HG03442 (cell line): ENCODE measurements around the gene CAPN15.
"Not testable (repeated sequence)": the region's sequence is repeated elsewhere in the genome, so short reads cannot be mapped to it uniquely, and the experiment has no call there.

ENCODE experiments used
- ATAC-seq: cut with Tn5 transposase; IDR thresholded peaks from one replicate; pipeline ENCODE4 v1.9.1; 2021; ENCODE audit warnings: mild to moderate bottlenecking, moderate library complexity; ENCODE audit not compliant: unreplicated experiment

Gene CAPN15

DNA sequence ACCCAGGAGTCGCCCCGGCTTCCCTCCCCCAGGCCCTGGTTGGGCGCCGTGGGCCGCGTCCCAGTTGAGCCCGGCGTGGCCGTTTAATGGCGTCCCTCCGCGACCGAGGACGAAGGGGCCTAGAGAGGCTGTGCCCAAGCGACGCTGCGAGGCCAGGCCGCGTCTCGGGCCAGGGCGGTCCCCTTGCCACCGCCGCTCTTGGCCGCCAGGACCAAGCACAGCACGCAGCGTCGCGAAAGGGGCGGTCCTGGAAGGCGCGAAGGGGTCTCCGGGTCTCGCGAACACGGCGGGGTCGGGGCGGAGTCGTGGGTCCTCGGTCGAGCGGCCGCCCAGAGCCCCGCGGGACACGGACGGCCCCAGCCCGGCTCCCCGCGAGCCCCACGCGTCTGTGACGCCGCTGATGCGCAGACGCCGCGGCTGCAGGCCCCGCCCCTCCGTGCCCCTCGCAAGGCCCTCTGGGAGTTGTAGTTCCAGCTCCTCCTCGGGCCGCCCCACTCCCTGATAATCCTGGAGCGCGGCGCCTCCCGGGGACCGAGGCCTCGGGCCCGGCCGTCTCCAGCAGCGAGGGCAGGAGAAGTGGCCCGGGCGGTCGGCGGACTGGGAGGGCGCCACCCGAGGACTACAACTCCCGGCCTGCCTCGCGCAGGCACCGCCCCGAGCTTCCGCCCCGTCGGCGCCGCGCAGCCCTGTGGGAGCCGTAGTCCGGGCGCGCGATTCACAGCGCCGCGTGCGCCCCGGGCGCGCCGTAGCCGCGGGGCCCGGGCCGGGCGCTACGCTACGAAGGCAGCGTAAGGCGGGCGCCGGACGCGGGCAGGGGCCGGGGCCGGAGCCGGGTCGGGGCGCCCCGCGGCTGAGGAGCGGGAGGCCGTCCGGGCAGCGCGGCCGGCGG, at the start of gene CAPN15:
Gene CAPN15 (plus strand): TSS at position 698 of the 889 bp plus-strand sequence. CDS start 19,127 bp downstream, outside the sequence.
- ATAC-seq: peak; percentile 61

DNA sequence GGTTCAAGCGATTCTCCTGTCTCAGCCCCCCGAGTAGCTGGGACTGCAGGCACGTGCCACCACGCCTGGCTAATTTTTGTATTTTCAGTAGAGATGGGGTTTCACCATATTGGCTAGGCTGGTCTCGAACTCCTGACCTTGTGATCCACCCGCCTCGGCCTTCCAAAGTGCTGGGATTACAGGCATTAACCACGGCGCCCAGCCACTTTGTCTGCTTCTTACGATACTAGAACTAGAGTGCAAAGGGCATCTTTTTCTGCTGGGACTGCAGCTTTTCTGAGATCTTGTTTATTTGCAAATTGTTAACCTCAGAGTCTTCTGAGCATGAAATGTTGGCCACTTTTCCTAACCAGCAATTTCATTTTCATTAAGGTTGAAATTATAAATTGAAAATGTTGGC, 49.2 kb upstream of the CAPN15 start:
- ATAC-seq: not testable (repeated sequence)

DNA sequence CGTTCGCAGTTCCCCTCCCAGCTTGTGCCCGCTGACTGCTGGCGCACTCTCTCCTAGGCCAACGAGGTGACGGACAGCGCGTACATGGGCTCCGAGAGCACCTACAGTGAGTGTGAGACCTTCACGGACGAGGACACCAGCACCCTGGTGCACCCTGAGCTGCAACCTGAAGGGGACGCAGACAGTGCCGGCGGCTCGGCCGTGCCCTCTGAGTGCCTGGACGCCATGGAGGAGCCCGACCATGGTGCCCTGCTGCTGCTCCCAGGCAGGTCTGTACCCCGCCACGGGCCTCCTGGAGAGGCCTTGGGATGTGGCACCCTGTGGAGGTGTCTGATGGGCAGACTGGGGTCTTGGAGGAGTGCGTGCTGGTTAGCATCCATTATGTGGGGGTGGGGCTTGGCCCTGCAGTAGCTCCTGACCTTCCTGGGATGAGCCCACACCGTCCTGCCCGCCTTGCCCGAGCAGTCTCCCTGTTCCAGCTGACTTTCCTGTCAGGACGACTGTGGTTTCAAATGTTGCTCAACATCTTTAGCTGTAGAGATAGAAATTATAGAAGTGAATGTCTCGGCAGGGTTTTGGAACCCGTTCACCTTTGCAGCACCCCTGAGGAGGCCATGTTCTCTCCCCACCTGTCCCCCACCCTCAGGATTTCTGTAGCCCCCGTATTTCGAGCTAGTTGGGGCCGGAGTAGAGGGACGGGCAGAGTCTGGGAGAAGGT, 44.9 kb upstream of the CAPN15 start:
- no peak for ATAC-seq

DNA sequence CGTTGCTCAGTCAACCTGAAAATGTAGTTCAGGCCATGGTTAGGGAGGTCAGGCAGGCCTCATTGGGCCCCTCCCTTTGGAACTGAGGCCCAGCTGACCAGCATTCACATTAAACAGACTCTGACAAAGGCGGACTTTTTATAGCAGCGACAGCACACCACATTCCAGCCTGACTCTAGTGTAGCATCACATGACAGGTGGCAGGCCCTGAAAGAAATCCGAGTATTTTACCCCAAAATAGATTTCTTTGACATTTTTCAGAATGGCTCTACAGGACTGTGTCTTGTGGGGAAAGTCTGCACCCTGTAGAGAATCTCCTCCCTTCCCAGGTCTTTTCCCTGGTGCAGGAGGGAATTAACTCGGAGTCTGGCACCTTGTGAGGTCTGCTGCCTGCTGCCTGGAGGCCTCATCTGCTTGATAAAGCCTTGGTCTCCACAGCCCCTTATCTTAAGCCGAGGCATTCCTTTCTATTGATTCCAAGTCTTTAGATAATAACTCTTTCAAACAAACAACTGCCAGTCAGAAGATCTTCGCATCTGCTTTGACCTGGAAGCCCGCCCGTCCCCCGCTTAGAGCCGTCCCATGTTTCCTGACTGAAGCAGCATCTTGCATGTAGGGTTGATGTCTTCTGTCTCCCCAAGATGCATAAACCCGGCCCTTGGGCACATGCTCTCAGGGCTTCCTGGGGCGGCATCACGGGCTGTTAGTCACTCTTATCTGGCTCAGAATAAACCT, 44.0 kb upstream of the CAPN15 start:
- no peak for ATAC-seq

DNA sequence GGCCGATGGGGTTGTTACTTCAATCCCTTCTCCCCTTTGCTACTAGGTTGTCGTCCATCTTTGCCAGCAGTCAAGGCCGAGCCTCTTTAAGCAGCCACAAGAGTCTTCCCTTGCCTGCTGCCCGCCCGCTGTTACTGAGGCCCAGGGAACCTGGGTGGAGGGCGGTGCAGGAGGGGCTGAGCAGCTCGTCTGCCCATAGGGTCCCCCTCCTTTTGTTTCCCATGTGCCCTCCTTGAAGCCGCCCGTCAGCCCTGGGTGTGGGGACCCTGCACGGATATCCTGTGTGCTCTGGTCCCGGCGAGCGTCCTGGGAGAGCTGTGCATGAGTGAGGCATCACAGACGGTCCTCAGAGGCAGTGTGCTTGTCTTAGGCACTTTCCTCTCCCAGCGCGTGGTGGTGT, 37.9 kb upstream of the CAPN15 start:
- no peak for ATAC-seq

DNA sequence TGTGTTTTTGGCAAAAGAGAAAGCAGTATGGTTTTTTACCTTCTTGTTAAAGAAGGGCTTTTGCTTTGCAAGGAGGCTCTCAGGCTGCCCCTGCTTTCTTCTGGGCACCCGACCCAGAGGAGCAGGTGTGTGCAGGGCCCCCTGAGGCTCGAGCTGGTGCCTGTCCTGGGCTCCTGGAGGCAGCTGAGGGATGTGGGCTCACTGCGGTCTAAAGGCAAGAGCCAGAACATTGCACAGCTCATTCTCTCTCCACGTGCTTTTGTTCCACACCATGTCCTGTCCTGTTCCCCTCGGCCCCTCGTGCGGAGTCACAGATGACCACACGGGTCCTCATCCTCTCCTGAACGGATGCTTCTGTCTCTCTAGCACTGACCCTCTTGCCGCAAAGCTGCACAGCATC, 36.7 kb upstream of the CAPN15 start:
- ATAC-seq: no peak

DNA sequence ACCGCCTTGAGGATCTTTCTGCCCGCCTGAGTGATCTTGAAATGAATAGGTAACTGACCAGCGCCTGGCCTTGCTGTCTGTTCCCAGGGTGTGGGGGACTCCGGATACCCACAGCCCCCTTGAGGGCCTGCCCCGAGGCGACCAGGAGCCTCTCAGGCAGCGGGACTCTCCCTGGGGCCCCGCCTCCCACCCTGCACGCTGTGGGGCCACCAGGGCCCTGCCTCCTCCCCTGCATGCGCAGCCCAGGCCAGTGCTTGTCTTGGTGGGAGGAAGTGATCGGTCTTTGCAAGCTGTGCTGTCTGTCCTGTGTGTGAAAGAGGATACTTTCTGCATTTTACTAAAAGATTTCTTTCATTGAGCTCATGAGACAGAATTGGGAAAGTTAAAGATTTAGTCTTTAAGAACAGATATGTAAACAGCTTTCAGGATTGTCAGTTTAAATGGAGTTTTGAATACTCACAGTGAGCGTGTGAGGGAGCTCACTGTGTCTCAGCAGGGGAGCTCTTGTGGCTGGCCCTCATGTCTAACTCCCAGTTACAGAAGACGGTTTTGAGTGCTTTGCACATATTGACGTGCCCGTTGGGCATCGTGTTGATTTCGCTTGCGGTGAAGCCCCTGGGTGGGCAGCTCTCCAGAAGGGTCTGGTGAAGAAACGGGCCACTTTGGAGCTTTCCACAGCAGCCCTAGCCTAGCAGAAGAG, 36.1 kb upstream of the CAPN15 start:
- ATAC-seq: no peak

DNA sequence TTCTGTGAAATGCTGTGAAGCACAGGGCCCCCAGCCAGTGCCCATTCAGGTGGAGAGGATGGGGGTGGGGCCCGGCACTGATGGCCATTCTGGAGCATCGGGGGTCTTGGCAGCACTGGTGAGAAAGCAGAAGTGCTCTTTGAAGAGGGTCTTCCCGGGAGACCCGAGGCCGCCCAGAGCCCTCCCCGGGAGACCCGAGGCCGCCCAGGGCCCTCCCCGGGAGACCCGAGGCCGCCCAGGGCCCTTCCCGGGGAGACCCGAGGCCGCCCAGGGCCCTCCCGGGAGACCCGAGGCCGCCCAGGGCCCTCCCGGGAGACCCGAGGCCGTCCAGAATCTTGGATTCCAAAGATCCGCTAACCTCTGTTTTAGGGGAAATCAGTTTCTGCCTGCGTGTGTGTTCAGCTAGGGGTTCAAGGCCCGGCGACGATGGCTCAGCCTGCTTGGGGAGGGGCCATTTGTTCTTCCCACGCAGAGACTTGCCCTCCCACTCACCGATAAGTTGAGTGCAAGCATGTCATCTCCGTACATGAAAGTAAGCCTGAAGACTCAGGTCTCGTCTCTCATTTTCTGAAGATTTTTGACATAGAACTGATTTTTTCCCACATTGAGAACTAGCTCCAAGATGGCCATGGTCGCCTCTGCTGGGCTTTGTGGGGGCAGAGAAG, 35.2 kb upstream of the CAPN15 start:
- no peak for ATAC-seq

DNA sequence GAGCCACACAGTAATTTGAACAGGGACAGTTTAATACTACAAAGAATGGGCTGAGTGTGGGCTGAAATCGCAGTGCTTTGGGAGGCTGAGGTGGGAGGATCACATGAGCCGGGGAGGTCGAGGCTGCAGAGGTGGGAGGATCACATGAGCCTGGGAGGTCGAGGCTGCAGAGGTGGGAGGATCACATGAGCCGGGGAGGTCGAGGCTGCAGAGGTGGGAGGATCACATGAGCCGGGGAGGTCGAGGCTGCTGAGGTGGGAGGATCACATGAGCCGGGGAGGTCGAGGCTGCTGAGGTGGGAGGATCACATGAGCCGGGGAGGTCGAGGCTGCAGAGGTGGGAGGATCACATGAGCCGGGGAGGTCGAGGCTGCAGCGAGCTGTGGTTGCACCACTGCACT, 32.8 kb upstream of the CAPN15 start:
- ATAC-seq: not testable (repeated sequence)

DNA sequence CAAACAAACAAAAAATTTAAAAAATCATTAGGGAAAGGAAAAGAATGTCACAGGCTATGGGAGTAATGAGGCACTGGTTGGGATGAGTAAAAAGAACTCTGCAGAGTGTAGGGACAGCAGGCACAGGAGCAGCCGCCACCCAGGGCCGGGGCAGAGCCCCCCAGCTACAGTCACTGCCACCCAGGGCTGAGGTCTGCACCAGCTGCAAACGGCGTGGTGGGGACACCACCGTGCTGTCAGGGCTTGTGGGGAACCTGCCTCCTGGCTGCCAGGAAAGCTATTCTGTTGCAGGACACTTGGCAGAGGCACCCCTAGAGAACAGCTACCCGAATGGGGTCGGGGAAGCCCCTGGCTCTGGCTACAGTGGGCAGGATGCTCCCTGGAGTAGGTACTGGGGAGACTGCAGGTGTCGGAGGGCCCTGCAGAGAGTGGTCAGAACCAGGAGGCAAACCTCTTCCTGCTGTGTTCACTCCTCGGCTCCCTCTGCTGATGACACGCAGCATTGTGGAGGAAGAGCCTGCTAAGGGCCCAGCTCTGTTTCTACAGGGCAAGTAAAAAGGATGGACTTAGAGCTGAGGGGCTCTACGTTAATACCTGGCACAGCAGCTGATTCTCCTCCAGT, 32.3 kb upstream of the CAPN15 start:
- no peak for ATAC-seq

DNA sequence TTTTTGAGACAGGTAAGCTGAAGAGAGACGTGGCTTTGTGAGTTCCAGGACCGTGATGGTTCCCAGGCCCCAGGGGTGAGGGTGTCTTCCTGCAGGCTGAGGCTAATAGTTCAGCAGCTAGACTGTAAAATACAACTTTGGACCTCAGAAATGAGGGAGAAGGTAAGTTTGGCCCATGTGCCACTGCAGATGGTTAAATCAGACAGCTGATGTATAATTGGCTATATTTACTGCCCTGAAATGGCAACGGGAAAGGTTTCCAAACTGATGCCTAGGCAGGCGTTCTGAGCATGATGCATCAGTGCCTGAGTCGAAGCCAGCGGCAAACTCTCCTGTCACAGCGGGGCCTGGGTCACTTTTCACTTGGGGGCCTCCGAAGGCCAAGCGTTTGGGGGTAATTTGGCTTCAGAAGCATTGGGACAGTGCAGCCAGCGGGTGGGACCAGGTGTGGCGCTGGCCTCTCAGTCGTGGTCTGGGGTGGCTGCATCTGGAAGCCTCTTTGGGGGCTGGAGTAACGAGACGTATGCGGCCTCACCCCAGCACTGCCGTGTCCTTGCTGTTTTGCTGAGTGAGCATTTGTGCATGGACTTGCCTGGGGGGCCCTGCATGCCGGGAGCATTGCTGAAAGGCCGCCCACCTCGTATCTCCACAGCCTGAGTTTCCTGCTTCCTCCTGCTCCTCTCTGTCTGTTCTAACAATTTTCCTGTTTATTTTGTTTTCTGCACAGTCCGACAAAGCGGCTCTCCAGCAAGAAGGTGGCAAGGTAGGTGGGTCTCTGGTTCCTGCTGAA, 31.2 kb upstream of the CAPN15 start:
- ATAC-seq: no peak

DNA sequence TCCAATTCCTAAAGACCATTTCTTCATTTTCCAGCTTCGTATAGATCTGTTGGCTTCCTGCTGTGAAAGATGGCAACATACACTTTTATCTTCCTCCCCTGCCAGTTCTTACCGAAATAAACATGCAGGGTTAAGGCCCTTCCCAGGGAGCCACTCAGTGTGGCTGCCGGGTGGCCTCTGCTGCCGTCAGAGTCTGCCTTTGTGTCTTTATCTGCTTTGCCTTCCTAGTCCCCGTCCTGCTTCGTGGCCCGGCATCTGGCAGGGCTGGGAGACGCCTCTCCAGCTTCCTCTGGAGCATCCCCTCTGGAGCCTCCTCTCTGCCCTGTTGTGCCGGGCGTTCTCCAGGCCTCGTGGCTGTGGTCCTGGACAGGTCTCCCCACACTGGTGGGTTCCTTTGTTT, 30.3 kb upstream of the CAPN15 start:
- ATAC-seq: no peak

DNA sequence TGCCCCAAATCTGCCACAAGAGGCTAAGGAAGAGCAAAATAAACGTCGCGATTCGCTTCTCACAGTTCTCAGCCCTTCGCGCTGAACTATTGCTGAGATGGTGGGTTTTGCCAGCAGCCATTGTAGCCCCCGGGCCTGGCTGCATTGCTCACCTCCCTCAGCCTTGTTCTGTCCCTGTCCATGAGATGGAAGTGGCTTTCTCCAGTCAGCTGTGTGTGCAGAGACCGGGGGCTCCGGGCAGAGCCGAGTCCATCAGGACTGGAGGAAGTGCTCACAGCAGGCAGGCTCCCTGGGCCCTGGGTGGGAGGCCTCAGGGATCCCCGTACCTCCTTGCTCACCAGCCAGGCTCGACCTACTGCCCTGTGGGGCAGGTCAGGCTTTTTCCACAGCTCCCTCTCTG, 27.6 kb upstream of the CAPN15 start:
- ATAC-seq: no peak

DNA sequence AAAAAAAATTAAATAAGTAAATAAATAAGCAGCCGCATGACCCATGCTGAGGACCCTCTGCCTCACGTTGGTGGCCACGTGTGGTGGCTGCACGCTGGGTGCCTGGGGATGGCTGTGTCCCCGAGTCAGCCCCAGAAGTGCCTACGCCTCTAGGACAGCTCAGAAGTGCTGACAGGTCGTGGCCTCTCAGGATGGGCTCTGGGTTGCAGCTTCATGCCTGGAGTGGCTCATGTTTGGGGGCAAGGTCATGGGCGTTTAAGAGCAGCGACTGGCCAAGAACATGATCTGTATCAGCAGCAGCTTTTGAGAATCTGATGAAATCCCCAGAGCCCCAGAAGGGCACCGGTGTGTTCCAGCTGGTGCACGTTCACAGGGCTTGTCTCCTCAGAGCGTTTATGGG, 26.8 kb upstream of the CAPN15 start:
- ATAC-seq: no peak

DNA sequence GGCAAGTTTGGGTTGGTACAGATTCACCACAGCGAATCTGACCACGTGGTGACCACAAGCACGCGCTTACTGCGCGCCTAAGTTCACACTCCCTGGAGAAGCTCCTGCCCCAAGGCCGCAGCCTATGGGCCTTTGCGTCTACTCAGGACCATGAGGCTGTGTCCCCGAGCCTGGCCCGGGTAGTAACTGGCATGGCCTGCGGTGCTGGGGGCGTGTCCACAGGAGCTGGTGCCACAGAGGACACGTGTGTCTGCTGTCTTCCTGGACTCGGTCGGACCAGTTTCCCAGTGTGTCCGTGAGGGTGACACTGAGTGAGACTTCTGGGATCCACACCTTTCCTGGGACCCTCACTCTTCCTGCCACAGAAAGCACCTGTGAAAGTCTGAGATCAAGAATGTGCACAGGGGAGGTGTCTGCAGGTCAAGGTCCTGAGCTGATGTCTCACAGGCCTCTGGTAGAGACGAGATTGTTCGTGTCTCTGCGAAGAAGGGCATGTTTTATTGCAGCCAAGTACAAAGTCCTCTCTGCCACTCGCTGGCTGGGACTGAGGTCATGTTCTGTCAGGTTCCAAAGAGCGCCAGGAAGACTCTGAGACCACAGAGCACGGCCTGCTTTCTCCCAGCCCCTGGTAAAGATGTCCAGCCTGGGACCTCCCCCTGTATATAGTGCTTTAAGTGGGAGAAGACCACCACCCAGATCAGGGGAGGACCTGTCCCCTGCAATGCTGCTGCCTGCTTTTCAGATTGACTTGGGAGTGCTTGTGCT, 25.2 kb upstream of the CAPN15 start:
- no peak for ATAC-seq

DNA sequence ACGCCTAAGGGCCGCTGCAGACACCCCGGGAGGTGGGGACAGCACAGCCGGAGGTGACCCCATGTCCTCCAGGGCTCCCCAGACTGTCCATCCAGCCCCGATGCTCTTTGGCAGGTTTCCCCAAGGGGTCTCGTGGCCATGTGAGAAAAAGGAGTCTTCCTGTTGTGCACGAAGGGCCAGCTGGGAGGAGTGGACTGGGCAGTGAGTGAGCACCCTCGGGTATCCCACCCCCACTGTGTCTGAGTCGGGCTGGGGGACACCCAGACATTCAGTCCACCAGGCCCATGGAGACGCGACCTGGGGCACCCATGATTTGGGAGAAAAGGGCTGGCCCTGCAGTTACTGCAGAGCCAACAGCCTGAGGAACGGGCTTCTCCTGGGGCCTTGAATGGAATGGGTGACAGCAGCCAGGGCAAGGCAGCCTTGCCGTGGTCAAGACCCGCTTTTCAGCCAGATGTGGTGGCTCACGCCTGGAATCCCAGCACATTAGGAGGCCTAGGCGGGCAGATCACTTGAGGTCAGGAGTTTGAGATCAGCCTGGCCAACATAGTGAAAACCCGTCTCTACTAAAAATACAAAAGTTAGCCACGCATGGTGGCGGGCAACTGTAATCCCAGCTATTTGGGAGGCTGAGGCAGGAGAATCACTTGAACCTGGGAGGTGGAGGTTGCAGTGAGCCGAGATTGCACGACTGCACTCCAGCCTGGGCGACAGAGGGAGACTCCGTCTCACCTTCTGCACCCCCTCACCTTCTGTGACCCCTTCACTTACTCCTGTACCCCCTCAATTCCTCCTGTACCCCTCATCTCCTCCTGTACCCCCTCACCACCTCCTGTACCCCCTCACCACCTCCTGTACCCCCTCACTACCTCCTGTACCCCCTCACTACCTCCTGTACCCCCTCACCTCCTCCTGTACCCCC, 24.1 kb upstream of the CAPN15 start:
- ATAC-seq: no peak

DNA sequence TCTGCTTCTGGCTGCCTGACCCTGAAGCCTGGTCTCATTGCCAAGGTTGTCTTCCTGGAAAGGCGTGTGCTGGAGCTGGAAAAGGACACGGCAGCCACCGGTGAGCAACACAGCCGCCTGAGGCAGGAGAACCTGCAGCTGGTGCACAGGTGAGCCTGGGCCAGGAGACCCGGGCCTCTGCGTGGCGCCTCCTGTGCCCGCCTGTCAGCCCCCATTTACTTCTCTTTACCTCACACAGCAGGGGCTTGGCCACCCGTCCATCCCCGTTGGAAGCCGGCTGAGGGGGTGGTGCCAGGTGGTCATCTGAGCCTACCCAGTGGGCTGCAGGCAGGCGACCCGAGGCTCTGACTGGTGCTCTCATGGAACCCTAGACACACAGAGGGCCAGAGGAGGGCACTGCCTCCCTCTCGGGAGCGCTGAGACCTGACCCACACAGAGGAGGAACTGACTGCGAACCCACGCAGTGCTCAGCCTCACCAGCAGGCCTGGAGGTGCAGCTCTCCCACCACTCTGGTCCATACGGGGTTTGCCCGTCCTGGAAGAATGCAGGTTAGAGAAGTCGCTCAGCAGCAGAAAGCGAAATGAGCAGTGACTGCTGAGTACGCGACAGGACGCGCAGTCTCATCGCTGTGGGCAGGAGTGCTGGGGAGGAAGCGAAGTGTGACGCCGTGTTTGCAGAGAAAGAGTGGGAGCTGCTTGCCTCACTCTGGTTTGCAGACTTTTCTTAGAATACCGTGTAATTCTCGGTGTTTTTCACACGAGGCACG, 21.9 kb upstream of the CAPN15 start:
- no peak for ATAC-seq
